Fibroblast of upper back skin (primary cell): ENCODE data around the gene ETHE1.
A peak's percentile ranks its signal among the peaks of the same experiment; 100 is the strongest.
"Not testable (repeated sequence)": the region's sequence is repeated elsewhere in the genome, so short reads cannot be mapped to it uniquely, and the experiment has no call there.

Experiments used
- DNase-seq: peaks from one replicate; pipeline ENCODE4 v3.0.0-alpha.2; 2013

Gene ETHE1

DNA sequence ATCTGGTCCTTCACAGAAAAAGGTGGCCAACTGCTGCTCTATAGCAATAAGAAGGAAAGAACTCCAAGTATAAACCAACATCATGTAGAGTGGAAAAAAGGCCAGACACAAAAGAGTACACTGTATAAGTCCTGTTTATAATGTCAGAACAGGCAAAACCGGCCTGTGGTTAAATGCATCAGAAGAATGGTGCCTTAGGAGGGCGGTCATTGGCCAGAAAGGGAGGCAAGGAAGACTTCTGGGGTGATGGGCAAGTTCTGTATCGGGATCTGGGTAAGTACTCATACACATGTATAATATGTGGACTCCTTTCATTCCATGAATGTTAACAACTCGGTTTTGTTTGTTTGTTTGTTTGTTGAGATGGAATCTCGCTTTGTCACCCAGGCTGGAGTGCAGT lies 4.1 kb downstream of the ETHE1 start:
- no peak for DNase-seq

DNA sequence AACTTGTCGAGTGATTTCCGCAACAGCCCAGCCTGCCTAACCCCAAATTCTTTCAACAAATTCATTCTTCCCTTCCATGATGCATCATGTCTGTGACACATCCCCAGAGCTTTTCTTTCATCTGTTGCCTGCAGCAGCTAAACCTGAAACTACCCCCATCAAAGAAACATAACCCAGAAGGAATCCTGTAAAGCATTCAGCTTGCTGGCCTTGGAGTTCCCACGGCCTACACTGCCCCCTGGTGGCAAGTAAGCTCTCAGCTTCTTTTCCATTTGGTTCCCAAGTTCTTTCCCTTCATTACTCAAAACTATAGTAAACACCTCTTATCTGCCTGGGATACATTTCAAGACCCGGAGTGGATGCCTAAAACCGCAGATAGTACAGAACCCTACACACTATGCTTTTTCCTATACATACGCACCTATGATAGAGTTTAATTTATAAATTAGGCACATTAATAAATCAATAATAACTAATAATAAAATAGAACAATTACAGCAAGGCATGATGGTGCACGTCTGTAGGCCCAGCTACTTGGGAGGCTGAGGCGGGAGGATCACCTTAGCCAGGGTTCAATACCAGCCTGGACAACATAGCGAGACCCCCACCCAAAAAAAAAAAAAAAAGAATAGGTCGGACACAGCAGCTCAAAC lies 7.4 kb downstream of the ETHE1 start:
- peak; percentile 95 for DNase-seq

DNA sequence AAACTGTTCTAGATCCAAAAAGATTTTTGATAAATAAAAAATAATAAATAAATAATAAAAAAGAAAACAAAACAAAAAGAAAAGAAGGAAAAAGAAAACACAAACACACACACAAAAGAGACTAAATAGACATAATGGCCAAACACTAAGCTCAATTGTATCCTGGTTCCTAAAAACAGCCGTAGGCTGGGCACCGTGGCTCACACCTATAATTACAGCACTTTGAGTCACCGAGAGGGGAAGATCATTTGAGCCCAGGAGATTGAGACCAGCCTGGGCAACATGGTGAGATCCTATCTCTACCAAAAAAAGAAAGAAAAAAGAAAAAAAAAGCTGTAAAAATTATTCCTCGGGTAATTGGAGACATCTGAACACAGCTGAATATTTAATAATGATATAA lies 8.9 kb downstream of the ETHE1 start:
- DNase-seq, result no peak

DNA sequence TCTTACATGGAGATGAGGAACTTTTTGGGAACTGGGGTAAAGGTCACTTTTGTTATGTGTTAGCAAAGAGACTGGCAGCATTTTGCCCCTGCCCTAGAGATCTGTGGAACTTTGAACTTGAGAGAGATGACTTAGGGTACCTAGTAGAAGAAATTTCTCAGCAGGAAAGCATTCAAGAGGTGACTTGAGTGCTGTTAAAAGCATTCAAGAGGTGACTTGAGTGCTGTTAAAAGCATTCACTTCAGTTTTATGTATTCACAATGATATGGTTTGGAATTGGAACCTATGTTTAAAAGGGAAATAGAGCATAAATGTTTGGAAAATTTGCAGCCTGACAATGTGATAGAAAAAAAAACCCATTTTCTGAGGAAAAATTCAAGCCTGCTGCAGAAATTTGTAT lies 14.6 kb downstream of the ETHE1 start:
- DNase-seq, result not testable (repeated sequence)

DNA sequence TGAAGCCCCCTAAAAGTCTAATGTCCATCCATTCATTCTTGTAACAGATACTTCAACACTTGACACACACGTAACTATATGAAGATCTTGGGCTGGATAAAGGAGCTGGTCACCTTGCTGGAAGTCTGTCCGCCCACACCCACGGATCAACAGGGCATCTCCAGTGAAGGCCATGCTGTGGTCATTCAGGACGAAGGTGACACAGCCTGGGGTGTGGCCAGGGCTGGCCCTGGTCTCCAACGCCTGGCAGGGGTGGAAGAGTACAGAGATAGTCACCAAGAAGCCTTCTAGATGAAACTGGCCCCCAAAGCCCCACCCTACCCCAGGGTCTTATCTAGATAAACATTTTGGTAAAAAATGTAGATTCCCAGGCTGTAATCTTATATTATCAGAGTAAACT lies 15.7 kb downstream of the ETHE1 start:
- no peak for DNase-seq

DNA sequence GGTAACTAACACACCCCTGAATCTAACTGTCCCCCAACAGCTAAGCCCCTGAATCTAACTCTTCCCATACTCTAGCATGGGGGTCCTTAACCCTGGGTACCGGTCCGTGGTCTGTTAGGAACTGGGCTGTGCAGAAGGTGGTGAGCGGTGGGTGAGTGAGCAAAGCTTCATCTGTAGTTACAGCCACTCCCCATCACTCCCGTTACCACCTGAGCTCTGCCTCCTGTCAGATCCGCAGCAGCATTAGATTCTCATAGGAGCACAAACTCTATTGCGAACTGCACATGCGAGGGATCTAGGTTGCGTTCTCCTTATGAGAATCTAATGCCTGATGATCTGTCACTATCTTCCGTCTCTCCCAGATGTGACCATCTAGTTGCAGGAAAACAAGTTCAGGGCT lies 16.3 kb downstream of the ETHE1 start:
- no peak for DNase-seq

DNA sequence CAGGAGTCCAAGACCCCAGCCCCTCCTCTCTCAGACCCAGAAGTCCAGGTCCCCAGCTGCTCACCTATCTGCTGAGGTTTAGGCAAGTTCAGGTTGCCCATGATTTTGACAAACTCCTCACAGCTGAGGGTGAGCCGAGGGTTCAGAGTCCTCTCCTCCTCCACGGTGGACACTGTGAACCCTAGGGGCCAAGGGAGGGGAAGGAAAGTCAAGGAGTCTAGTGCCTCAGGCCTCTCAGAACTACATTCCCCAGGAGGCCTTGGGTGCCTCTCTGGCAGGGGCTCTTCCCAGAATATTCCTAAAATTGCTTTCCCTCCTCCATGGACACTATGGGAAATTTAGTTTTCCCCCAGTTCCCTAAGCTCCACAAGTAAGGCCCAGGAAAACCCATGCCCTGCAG lies 19.1 kb downstream of the ETHE1 start:
- no peak for DNase-seq

DNA sequence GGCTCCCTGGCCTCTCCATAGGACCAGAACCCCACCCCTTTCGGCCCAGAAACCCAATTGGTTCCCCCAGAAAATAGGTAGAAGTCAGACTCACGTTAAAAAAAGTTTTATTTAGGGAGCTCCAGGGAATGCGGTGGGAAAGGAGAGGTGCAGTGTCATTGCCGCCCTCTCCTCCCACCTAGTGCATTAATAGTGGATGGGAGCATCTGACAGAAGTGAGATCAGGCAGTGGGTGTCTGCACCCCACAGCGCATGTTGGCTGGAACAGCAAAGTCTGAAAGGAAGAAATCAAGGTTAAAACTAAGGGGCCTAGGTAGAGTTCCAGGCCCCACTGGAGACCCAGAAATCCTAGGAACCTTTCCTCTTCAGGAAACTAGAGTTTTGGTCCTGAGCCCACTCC lies 20.4 kb downstream of the ETHE1 start:
- no peak for DNase-seq

DNA sequence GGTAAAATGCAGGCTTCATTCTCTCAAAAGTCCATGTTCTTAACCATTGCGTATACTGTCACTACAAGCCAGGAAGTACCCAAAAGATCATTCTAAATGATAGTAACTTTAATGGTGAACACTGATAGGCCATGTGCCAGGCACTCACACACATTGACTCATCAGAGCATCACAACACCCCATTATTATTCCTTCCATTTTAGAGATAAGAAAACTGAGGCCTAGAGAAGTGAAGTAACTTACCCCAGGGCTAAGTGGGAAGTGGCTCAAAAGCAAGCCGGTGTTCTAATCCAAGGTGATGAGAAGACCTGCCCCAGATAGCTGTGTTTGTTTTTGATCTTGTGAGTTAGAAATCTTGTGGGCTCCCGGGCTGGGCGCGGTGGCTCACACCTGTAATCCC lies 21.1 kb downstream of the ETHE1 start:
- no peak for DNase-seq

DNA sequence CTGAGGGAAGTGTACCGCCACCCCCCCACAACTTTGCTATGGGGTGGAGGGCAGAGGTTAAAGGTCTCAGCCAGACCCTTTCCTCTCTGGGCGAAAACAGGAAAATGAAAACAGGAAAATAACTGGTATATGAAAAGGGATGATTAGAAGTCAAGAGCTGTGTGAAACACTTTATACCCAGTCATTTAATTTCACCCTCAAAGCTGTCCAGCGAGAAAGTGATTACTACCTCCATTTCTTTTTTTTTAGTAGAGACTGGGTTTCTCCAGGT lies 21.9 kb downstream of the ETHE1 start:
- no peak for DNase-seq

DNA sequence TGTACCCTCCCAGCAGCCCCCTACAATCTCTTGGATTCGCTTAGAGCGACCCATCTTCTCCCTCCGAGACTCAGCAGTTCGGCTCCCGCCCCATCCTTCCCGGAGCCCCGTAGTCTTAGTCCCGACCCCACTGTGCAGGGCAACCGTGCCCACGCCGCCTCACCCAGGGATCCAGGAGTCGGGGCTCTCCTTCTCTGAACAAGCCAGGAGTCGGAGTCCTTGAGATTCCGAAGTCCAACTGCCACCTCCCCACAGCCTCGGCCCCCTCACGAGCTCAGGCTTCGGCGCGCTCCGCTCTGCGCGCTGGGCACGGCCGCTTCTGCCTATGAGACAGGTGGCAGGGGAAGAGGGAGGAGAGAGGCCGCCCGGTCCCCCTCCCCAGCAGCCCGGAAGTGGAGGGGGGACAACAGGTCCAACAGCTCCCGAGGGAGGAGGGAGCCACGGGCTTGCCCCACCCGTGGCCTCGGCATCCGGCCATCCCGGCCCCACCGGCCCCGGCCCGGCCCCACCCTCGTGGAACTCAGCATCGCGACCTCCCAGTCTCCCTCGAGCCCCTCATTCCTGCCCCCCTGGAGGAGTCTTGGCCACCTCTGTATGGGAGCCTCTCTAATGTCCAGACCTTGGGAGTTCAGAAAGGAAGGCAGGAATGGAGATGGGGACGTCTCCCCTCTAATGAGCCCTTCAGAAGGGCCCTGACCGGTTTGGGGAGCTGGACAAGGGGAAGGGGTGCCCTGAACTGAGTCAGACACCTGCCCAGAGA lies 22.4 kb downstream of the ETHE1 start, which contains the start of gene PHLDB3:
PHLDB3 (minus strand) TSS at position 321 of the 760 bp plus-strand sequence. CDS start 628 bp downstream, outside the sequence.
- DNase-seq, result no peak

DNA sequence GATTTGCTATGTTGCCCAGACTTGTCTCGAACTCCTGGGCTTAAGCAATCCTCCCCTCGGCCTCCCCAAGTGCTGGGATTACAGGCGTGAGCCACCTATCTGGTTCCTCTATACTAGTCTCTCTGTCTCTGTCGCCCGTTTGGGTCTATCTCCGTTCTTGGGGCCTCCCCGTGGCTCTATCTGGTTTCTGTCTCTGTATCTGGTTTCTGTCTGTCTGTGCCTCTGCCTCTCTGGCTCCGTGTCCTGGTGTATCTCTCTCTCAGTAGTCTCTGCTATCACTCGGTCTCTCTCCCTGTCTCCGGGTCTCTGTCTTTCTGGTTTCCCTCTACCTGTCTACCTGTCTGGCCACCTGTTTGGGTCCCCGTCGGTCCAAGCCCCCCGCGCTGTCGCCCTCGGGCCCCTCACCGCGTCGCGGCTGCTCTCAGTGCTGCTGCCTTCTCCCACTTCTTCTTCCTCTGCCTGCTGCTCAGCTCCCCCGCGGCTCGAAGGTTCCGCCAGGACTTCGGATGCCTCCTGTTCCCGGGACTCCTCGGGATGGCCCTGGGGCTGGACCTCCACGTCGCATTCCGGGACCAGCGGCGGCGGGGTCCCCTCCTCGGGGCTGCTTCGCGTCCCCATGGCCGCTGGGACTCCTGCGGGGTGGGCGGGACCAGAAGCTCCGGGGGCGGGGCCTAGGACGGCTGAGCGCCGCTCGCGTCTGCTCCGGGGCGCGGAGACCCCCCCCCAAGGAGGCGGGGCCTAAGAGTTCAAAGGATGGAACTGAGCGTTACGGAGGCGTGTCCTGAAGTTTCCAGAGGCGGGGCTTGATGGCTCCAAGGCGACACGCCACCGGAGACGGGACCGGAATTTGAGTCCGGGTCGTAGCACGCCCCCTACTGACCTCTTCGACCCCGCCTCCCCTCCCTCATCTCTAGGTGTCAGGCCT lies 23.2 kb downstream of the ETHE1 start:
- DNase-seq, result peak; percentile 86

DNA sequence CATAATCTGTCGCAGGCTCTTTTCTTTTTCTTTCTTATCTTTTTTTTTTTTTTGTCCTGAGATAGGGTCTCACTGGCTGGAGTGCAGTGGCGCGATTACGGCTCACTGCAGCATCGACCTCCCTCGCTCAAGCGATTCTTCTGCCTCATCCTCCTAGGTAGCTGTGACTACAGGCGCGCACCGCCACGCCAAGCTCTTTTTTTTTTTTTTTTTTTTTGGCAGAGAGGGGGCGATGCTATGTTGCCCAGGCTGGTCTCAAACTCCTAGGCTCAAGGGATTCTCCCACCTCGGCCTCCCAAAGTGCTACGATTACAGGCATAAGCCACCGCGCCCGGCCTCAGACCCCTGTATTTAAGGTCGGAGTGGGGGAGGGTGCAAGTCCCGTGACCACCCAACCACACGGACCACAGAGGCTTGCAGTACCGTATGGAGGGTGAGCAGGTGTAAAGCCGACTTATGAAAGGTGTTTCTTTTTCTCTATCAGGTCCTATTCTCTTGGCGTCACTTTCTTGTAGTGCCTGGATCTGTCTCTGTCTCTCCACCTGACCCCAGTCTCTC lies 24.5 kb downstream of the ETHE1 start:
- no peak for DNase-seq

DNA sequence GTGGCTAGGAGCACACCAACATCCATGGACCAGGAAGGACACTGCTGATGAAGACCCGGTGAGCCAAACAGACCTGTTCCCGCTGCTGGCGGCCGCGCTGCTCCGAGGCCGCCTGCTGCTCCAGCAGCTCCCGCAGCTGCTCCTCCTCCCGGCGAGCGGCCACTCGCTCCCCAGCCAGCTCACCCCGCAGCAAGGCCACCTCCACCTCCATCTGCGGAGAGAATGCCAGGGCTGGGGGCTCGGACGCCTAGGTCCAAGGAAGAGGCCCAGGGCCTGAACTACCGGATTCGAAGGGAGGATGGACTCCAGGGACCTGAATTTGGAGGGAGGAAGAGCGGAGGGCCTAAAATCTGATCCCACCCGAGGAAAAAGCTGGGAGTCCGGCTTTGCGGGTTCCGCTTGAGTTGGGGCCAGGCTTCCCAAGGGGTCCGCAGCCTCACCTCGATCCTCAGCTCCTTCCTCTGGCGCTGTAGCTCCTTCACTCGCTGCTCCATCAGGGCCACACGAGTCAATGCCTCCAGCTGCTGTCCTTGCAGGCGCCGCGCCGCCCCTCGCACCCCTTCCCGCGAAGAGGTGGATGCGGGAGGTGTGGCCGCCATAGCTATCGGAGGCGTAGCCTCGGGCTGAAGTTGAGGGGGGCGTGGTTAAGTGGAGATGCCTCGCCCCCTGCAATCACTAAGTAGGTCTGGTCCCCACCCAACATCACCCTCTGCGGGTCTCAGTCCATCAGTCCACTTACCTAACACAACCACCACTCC lies 25.2 kb downstream of the ETHE1 start:
- no peak for DNase-seq

DNA sequence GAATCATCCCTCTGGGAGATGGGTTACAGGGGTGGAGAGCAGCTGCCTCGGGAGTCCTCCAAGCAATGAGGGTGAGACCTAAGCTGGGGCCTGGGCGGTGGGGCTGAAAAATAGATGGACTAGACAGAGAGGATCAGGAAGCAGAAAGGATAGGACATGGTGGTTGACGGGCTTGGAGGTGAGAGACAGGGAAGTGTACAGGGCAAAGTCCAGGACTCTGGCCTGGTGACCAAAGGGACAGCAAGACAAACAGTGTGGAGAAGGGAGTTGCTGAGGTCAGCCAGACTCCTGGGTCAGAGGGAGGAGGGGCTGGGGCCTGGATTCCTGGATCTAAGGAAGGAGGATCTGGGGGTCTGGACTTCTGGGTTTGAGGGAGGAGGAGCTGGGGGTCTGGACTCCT lies 28.0 kb downstream of the ETHE1 start:
- no peak for DNase-seq

DNA sequence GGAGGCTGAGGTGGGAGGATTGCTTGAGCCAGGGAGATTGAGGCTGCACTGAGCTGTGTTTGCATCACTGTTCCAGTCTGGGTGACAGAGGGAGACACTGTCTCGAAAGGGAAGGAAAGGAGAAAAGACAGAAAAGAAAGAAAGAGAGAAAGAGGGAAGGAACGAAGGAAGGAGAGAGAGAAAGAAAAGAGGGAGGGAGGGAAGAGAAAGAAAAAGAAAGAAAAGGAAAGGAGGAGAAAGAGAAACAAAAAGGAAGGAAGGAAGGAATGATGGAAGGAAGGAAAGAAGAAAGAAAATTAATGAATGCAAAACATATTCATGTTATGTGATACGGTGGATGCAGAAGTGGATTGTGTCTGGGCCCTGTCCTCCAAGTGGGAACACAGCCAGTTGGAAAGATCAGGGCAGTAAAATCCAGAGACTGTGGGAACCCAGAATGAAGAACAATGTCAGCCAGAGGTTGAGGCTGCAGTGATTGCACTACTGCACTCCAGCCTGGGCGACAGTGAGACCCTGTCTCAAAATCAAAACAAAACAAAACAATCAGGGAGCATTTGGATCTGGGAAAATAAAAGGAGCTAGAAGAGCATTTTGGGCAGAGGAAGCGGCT lies 28.7 kb downstream of the ETHE1 start:
- no peak for DNase-seq

DNA sequence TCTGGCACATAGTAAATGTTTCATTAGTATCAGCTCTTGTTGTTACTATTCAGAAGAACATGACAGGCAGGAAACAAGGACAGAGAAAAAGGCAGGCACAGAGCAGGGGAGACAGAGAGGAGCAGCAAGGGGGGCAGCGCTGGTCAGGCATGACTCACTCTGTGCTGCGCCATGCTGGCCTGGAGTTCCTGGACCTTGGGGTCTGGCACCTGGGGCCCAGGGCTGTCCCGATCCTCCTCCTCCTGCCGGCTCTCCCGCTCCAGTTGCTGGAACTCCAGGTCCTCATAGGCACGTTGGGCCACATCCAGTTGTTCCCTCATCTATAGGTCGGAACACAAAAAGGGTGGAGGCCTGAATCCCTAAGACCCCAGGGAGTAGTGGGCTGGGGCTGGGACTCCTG lies 30.0 kb downstream of the ETHE1 start:
- DNase-seq, result no peak

DNA sequence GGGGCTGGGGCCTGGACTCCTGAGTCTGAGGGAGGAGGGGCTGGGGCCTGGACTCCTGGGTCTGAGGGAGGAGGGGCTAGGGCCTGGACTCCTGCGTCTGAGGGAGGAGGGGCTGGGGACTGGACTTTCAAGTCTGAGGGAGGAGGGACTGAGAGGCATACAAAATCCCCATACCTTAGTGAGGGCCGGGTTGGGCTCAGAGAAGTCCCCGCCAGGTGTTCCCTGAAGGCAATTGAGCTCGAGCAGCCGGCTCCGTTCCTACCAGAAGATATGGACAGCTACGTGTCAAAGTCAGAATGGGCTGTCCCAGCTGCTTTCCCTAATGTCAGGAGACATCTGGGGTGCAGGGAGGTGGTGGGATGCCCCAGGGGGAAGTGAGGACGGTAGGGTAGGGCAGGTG lies 31.9 kb downstream of the ETHE1 start:
- no peak for DNase-seq

DNA sequence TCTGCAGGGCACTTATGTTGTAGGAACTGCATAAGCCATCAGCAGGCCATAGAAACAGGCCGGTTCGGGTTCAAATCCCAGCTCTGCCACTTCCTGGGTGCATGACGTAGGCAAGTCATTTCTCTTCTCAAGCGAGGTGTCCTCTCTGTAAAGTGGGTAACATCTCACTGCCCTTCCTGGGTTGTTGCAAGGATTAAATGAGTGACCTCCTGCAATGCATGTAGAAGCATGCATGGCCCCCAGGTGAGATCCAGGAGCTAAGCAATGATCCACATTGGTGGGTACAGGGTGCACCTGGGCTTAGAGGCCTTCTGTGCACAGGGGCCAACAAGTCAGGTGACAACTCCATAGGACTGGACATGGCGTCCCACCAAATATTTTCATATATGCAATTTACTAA lies 36.2 kb downstream of the ETHE1 start:
- no peak for DNase-seq

DNA sequence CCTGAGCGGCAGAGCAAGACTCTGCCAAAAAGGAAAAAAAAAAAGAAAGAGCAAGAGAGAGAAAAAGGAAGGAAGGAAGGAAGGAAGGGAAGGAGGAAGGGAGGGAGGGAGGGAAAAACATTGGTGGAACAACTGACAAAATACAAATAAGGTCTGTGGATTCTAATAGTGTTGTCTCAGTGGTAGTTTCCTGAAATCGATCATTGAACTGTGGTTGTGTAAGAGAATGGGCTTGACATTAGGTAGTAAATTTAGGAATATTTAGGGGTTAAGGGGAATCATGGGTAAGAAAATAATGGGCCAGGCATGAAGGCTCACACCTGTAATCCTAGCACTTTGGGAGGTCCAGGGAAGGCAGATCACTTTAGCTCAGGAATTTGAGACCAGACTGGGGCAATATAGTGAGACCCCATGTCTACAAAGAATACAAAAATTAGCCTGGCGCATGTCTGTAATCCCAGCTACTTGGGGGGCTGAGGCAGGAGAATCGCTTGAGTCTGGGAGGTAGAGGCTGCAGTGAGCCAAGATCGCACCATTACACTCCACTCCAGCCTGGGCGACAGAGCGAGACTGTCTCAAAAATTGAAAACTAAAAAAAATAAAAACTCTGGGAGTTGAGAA lies 36.9 kb downstream of the ETHE1 start:
- DNase-seq, result no peak

DNA sequence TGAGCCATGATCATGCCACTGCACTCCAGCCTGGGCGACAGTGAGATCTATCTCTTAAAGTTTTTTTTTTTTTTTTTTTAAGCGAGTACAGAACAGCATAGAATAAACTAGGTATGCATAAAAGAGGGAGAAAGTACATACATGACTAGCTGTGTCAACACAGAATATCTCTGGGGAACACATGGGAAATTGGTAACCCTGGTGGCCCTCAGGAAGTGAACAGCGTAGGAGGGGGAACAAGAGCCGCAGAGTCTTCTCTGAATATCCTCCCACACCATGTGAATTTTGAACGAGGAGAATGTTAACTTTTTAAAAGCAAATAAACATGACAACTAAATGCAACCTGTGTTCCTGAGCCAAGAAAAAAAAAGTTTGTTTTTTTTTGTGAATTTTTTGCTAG lies 37.7 kb downstream of the ETHE1 start:
- DNase-seq, result no peak

DNA sequence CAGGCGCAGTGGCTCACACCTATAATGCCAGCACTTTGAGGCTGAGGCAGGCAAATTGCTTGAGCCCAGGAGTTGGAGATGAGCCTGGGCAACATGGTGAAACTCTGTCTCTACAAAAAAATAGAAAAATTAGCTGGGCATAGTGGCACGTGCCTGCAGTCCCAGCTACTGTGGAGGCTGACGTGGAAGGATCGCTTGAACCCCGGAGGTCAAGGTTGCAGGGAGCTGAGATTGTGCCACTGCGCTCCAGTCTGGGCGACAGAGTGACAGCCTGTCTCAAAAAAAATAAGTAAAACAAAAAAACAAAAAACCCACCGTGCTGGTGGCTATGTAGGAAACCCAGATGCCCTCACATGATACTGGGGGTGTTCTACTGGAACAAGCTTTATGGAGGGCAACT lies 38.8 kb downstream of the ETHE1 start:
- DNase-seq, result no peak
